Stimulated activated CD8-positive, alpha-beta memory T cell treated with anti-CD3 and anti-CD28 coated beads, Interleukin-15, amount 100 ng/mL, for 24 hours (primary cell): Measurements from ENCODE around the gene GNAQ.

ENCODE experiments used
- DNase-seq: peaks from one replicate; pipeline ENCODE4 v3.0.0-alpha.2; 2020; ENCODE audit warnings: low read depth

GNAQ gene

DNA sequence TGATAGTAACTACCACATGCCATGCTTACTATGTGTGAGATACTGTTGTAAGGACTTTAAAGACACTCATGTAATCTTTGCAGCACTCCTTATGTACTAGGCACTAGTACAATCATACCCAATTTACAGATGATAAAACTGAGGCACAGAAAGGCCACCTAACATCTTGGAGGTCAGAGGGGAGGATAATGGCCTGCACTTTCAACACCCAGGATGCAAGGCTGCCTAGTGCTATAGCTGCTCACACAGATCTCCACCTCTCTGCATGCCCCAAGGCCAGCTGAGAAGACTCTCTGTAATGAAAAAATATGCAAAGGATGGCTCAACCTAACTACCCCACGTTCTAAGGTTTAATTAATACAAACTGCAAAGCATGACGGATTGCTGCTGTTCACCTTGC lies 57.2 kb downstream of the GNAQ start:
- DNase-seq: no peak

DNA sequence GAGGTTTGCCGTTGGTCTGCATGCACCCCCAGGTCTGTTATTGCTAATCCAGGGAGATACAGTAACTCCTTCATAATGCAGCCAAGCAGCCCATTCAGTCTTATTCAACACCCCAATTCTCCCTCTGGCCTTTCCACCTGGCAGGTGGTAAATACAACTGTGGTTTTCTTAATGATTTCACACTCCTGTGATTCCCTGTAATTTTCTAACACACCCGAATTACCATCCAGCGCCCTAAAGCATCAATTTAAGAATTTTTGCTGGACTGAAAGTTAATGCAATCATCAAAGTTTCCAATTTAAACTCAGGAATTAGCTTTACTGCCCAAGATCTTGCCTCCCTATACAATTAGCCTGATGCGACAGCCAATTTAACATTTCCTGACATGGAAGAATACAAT lies 62.5 kb downstream of the GNAQ start:
- DNase-seq: no peak

DNA sequence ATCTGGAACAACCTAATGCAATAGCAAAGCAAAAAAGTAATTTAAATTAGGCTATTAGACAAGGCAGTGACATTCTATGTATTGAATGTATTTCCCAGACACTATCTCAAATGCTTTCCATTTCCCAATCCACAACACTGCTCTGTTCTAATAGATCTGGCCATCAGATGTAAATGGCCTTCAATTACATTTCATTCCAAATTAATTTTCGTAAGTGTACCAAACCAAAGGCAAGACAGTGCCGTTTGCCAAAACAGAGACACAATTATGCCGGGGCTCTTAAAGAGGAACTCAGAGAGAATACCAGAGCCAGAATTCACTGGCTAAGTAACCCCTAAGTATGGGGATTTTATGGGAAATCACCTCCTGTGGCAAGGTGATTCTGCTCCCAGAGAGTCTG lies 63.1 kb downstream of the GNAQ start:
- no peak for DNase-seq

DNA sequence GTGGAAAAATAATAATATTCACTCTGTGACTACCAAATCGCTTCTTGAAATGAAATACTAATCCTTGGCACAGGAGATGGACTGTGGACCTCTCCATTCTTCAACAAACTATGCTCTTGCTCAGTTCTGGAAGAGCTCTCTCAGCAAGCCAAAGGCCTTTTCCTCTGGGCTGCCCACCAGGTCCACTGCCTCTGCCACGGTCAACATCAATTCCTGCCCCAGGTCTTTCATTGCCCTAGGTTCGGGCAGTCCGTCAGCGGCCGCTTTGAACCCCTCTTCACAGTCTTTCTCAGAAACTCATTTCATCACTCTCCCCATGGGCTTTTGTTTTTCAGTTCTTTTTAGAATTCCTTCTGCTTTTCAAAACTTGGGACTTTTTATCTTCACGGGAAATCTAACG lies 64.9 kb downstream of the GNAQ start:
- DNase-seq: no peak

DNA sequence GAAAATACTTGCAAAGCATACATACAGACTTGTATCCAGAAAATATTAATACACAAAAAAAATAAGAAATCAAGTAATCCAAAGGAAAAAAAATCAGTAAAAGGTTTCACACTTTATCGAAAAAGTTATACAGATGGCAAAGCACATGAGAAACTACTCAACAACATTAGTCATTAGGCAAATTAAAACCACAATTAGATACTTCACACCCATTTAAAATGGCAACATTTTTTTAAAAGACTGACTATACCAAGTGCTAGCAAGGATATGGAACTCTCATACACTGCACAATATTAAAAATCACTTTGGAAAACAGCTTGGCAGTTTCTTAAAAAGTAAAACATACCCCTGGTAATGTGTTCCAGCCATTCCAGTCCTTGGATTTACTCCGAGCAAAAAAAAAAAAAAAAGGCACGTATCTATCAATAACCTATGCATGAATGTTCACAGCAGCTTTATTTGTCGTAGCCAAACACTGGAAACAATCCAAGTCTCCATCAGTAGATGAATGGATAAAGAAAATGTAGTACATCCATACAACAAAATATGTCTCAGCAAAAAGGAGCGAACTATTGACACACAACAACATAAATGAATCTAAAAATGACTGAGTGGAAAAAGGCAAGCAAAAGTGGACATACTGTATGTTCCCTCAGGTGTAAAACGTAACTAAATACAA lies 66.0 kb downstream of the GNAQ start:
- DNase-seq: no peak

DNA sequence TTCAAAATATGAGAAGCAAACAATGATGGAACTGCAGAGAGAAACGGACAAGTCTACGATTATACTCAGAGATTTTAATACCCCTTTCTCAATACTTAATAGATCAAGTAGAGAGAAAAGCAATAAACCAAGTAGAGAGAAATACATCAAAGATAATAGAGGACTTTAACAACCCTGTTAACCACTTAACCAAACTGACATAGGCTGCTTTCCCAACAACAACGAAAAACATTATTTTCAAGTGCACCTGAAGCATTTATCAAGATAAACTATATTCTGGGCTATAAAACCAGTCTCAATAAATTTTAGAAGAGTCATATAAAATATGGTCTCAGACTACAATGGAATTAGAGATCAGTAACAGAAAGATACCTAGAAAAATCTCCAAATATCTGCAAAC lies 67.4 kb downstream of the GNAQ start:
- no peak for DNase-seq

DNA sequence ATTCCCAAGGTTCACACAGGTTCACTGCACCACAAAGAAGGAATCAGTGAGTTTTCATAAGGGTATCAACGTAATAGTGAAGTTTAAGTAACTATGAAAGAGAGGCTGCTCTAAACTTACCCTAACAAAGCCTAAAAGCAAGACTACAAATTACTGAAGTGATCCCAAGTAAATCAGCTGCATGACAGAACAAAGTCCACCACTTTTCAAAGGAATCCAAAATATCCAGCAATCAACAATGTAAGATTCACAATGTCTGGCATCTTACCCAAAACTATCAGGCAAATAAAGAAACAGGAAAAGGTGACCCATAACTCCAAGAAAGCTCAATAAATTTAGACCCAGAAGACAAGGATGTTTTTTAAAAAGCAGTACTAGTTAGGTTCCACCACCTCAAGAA lies 70.1 kb downstream of the GNAQ start:
- no peak for DNase-seq

DNA sequence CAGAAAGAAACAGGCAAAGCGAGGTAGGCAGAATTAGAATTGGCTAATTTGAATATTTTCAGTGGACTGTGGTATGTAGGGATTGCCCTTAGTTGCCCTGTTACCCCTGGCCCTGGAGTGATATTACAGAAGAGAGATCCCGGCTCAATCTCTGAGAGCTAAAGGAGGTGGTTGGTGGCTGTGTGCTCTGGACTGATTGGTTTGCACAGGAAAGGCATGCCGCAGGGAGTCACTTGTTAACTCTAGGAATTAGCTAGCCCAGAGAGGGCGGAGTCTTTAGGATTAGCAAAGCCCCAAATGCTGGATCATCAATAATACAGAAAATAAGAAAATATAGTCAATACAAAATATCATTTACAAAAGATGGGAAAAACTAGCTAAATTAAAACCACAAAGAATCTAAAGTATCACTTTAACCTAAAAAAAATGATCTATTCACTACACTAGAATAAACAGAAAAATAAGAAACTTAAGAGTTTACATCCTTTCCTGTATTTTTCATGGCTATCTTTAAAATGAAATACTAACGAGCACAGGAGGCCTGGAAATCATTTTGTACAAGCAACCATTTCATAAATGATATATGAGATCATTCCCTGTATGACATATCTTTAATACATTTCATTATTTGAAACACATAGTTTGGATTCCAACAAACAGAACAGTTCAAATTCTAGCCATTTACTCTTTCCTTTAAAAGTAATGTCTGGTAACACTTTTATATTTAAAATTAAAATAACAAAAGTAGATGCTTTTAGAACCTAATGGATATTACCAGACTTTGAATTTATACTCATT lies 71.1 kb downstream of the GNAQ start:
- DNase-seq: no peak

DNA sequence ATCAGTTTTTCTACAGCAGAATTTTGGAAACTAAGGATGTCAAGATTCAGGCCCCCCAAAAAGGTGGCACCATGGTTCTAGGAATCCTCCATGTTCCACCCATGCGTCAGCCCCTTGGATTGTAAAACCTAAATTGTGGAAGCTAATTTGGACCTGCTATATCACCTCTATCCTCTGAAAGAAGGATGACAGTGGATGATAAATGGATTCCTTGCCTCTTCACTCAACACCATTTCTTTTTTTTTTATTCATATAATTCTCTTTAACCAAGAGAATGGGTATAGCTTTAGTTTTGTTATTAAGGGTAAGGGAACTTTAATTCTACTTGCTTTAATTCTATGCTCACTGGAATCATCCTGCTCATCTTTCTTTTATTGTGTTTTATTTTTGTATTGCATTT lies 71.8 kb downstream of the GNAQ start:
- no peak for DNase-seq

DNA sequence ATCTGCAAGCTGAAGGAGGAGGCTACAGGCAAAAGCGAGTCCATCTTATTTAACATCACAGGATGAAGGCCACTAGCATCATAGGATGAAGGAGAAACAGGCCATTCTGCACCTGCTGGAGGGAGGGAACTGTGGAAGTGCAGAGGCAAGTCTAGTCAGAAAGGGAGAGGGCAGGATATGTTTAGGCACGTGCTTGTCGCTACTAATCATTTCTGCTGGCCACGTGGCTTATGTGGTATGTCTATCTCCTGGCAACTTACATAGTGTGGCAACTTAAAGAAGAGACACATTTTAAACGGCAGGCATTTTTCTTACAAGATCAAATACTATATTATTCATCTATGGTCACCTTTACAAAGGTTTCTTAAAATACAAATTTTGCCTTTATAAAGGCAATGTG lies 74.0 kb downstream of the GNAQ start:
- no peak for DNase-seq

DNA sequence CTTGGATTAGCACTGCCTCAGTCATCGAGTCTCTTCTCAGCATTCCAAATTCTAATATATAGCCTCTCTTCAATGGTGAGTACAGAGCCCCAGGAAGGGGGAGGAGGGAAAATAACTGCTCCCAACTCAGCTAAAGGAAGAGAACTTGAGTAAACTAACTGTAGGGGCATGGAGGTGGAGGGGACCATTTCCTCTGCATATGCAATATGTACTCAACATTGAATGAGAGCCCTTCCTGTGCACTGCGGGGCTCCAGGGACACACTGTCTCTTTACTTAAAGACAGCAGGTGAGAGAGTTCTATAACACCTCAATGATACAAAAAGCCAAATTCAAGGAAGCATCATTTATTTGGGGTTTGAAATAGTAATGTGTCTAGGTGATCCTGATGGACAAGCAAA lies 75.1 kb downstream of the GNAQ start:
- DNase-seq: no peak

DNA sequence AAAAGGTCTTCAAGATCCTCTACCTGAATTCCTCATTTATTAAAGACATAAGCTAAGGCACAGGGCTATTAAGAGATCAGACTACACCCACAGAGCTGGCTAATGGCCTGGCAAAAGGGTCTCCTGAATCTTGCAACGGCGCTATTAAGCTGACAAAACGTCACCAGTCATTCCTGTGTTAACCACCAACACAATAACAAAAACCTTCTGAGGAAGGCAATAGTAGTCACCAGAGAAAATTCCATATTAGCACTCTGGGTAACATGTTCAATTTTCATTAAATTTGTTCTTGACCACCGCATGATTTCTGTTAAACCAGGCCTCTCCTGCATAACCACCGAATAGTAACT lies 77.0 kb downstream of the GNAQ start:
- DNase-seq: no peak

DNA sequence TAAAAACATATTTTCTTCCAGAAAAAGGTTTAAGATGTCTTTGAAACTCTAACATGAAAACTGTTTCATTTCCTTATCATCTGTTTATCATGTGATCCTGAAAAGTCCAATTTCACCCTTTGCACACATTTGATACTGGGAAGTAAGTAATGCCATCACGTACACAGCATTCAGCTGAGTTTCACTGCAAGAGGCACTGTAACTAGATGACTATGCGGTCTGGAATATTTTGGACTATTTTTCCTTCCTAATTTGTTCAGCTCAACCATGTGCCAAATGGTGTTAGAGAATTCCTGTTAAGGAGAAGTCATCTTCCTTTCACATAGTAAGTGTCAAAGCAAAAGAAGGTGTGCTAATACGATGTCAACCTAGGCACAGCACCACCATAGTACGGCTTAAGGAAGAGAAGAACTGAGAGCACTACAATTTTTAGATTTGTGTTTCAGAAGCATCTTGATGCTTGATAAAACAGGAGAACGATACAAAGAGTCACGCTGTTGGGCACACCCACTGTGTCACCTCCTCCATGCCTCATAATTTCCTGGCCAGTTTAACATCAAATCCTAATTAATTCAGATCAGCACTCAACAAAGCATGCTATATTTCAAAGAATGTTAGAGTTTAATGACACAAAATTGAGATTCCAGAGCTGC lies 77.5 kb downstream of the GNAQ start:
- DNase-seq: no peak

DNA sequence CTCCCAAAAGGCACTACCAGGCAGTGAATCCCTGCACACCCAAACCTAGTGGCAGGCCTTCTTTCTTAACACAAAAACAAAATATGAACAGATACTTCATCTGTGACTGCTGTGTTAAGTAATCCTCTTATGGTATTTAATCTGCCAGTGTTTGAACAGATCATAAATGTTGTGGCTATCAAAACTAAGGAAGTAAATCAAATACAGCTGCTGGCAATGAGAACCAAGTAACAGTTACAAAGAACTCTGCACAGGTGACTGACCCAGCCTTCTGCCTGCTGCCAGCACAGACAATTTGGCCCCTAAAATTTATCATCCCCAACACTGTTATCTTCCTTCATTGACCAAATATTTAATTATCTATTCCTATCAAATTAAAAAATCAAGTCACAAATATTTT lies 78.0 kb downstream of the GNAQ start:
- DNase-seq: no peak

DNA sequence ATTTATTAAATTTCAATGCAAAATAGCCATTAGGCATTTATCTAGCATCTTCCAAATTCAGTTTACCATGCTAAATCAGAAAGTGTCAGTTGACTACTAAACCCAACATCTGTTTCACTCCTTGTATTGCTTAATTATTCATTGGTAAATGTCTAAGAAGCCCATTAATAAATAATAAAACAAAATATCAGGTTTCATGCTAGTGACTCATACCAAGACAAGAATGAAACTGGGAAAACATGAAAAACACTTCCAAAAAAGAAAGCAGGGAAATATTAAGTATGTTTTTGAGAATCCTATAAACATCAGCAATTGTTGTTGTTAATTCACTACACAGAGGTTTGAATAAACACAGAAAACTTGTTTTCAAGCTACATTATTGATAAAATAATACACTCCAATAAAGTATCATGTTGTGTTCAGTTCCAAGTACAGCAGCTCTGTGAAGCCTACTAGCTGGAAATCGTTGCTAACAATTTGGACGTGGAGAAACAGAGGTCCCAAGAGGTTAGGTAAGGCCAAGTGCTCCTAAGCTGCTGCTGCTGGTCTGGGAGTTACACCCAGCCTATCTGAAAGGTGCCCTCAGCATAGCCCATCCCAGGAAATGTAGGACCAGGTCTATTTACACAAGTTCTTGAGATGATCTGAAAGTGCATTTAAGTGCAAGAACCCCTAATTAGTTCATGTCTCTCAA lies 78.8 kb downstream of the GNAQ start:
- no peak for DNase-seq

DNA sequence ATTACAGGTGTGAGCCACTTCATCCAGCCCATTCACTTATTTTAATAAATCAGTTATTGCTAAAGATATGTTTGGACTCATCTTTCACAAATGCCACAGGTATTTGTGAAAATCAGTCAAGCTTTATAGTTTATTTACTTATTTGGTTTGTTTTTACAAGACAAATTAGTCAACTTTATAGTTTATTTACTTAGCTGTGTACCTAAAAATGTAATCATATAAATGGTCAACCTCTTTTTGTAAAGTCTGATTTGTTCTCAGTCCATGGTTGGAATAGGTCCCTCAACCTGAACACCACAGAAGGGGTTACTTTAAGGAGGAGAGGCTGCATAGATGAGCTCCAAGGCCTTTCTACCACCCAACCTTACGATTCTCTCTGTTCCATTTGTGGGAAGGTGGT lies 80.2 kb downstream of the GNAQ start:
- DNase-seq: no peak

DNA sequence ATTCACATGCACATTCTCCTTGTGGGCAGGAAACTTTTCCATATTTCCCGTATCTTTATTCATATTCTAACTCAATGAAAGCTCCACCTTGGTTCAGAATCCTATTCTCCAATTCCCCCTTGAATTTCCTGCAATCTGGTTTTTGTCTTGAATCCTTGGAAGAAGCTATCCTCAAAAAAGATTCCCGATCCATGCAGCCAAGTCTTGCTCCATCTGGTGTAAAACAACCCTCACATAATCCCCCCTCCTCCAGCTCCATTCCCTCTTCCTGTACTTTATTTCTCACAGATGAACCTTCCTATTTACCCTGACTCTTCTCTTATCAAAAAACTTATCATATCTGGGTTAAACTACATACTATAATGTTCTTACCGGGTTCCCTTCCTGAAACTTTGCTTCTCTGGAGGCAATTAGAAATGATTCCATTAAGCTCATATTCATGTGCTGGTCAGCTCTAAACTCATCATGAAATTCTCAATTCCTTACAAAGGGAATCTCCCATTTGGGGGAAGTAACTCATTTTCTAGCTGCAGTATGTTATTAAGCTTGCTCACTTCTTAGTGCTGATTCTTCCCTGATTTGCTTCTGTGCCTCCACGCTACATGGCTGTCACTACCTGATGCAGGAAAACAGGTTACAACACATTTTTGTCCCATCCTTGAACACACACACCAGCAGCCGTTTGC lies 81.7 kb downstream of the GNAQ start:
- DNase-seq: no peak

DNA sequence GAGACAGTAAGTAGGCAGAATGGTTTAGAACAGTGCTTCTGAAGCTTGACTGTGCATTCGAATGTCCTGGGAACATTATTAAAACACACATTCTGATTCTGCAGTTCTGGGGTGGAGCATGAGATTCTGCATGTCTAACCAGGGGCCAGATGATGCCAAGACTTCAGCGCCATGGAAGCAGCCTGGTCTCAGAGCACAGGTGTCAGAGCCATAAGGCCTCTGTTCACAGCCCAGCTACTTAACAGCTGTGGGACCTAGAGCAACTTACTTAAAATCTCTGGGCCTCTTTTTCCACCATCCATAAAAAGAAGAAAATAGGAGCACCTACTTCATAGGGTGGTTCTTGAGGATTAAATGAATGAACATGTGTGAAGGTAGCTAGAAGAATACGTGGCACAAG lies 84.0 kb downstream of the GNAQ start:
- no peak for DNase-seq

DNA sequence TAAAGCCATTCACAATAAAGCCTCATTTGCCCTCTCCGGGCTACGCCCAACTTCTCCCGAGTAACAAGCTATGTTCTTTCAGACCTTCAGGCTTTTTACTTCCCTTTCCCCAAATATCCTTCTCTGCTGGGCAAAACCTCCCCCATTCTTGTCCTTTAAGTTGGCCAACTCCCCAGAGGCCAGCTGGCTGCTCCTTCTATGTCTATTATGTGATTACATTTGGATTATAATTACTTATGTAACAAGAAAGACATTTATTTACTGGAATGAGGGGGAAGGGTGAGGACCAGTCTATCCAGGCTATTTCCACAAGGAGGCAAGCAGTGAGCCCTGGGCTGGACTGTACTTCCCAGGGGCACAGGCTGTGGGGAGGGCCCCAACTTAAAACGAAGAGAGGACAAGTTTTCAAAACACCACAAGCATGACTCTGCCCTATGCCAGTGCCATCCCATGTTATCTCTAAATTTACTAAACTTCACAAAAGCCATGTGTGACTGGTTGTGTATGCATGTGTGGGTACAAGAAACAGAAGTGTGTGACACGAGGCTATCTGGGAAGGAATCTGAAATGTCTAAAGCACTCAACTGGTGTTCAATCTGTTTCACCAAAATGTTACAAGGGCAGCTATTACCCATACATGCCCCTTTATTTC lies 84.5 kb downstream of the GNAQ start:
- DNase-seq: no peak

DNA sequence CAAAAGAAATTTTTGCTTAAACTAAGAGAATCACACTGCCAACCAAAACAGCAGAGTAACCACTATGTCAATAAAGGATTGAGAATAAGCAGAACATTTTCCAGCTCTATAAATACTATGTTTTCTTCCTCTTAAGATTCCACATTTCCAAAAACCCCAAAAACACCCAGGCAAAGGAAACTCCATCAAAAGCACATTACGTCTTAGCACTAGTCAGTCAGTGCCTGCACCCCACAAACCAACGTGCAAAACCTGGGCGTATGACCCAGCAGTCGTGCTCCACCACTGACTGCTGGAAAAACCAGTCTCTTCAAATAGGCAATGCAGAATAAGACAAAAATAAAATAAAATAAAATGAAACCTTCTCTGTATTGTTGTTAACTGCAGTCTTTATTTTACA lies 85.3 kb downstream of the GNAQ start:
- no peak for DNase-seq

DNA sequence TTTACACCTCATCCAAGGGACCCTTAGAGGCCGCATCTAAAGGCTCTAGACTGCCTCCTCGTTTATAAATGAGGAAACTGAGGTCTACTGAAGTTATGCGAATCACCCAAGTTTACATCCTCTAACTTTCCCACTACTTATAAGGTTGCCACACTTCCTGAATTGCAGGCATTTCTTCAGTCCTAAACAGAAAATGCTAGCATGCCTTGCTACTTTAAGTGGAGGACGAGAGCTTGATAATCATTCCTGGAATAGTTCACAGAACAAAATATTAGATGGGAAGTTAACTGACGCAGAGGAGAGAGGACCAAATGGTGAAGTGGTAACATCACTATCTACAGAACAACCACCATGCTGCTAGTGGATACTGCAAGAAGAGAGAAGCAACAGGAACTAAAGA lies 85.8 kb downstream of the GNAQ start:
- no peak for DNase-seq
